Measurements from ENCODE around the gene ACIN1.
A peak's percentile ranks its signal among the peaks of the same experiment; 100 is the strongest.

Gene ACIN1

GRCh38 chr14:23051141-23052057 lies 43.5 kb downstream of the ACIN1 start:
- intact Hi-C loops (cut with DNase I) = no loop called here
- peak in 1 of 10 donors; percentile 47 for DNase-seq

GRCh38 chr14:23049011-23049410 lies 45.9 kb downstream of the ACIN1 start:
- intact Hi-C loops (cut with DNase I) = no loop called here
- peak in 1 of 10 donors; percentile 37 for DNase-seq

- intact Hi-C loops (cut with DNase I) = no loop called here
- DNase-seq = no peak
These were observed 46.9 kb downstream of the ACIN1 start for GRCh38 chr14:23047751-23048693.

- intact Hi-C loops (cut with DNase I) = no loop called here
- DNase-seq = no peak
These were observed 47.8 kb downstream of the ACIN1 start for GRCh38 chr14:23047034-23047634.

GRCh38 chr14:23045419-23046357 lies 49.2 kb downstream of the ACIN1 start:
- DNase-seq = no peak
- intact Hi-C loops (cut with DNase I) = no loop called here

GRCh38 chr14:23044840-23045239 lies 50.1 kb downstream of the ACIN1 start:
- intact Hi-C loops (cut with DNase I) = no loop called here

GRCh38 chr14:23043754-23044153 lies 51.2 kb downstream of the ACIN1 start:
- intact Hi-C loops (cut with DNase I) = no loop called here
- peak in 1 of 10 donors; percentile 5 for DNase-seq

More at GRCh38 chr14:23044840-23045239, 50.1 kb downstream of the ACIN1 start:
- no peak for DNase-seq

- intact Hi-C loops (cut with DNase I) = no loop called here
These were observed 51.8 kb downstream of the ACIN1 start for GRCh38 chr14:23043145-23043544.

GRCh38 chr14:23042162-23042965 lies 52.6 kb downstream of the ACIN1 start, which contains the start of gene PSMB11:
Gene PSMB11 (plus strand): TSS chr14:23042212. CDS start chr14:23042226, 14 bp downstream.
- intact Hi-C loops (cut with DNase I) = no loop called here
- no peak for DNase-seq

More at GRCh38 chr14:23043145-23043544, 51.8 kb downstream of the ACIN1 start:
- no peak for DNase-seq

- intact Hi-C loops (cut with DNase I) = no loop called here
- DNase-seq = no peak
These were observed 53.2 kb downstream of the ACIN1 start for GRCh38 chr14:23041729-23042128.

GRCh38 chr14:23040100-23040499 lies 54.8 kb downstream of the ACIN1 start:
- DNase-seq = no peak
- intact Hi-C loops (cut with DNase I) = no loop called here

- intact Hi-C loops (cut with DNase I) = loop anchor here (2.0 kb wide), 1 partner anchor 29 kb away; no protein-coding TSS in a partner anchor
- DNase-seq = no peak
These were observed 59.4 kb downstream of the ACIN1 start for GRCh38 chr14:23035303-23036144.

GRCh38 chr14:23034498-23035302 lies 60.2 kb downstream of the ACIN1 start, which contains the start of gene PSMB5:
Gene PSMB5 (minus strand): TSS chr14:23034900. CDS start chr14:23034881, 19 bp downstream.
- peak; percentile 75 to 98 (median 85) for DNase-seq
- intact Hi-C loops (cut with DNase I) = loop anchor here (2.0 kb wide), 1 partner anchor 28 kb away; no protein-coding TSS in a partner anchor

GRCh38 chr14:23033801-23034497 lies 61.0 kb downstream of the ACIN1 start:
- DNase-seq = no peak
- intact Hi-C loops (cut with DNase I) = loop anchor here (2.0 kb wide), 1 partner anchor 27 kb away; no protein-coding TSS in a partner anchor

- DNase-seq = no peak
- intact Hi-C loops (cut with DNase I) = no loop called here
These were observed 61.6 kb downstream of the ACIN1 start for GRCh38 chr14:23033251-23033727.

- intact Hi-C loops (cut with DNase I) = no loop called here
These were observed 64.0 kb downstream of the ACIN1 start for GRCh38 chr14:23030936-23031335.

More at GRCh38 chr14:23030936-23031335, 64.0 kb downstream of the ACIN1 start:
- no peak for DNase-seq
